Stimulated activated CD8-positive, alpha-beta memory T cell treated with anti-CD3 and anti-CD28 coated beads, Interleukin-7, amount 100 ng/mL, for 4 hours (primary cell): ENCODE data around the gene IMPG2.

Experiments used
- DNase-seq, 2 donors: peaks; one replicate each; pipeline ENCODE4 v3.0.0-alpha.2; 2020; ENCODE audit warnings: low read depth in 2 of 2

Gene IMPG2

DNA sequence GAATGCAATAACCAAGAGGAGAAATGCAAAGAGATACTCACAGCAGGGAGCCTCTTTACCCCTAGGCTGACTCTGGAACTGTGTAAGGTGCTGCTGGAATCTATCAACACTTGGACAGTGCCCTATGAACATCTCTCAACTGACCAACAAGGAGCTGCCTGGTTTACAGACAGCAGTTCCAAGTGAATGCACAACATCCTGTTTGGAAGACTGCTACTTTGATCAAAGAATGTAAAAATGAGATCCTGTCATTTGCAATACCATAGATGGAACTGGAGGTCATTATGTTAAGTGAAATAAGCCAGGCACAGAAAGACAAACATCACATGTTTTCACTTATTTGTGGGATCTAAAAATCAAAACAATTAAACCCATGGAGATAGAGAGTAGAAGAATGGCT lies 136.3 kb downstream of the IMPG2 start:
- no peak for DNase-seq

DNA sequence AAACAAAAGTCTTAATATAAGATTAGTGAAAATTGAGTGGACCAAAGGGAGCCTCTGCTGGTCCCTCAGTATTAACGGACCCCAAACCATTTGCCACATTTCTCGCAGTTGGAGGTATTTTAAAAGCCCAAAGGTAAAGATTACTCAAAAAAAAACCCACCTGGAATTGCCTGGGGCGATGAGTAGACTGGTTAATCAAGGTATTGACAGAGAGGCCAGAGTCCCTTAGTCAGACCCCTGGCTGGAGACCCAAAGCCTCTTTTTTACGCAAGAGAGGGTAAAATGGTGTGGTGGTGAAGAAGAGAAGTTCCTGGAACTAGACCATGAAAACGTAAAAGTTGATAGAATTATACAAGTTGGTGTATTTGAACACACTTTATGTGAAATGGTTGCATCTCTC lies 137.2 kb downstream of the IMPG2 start:
- DNase-seq, result no peak

DNA sequence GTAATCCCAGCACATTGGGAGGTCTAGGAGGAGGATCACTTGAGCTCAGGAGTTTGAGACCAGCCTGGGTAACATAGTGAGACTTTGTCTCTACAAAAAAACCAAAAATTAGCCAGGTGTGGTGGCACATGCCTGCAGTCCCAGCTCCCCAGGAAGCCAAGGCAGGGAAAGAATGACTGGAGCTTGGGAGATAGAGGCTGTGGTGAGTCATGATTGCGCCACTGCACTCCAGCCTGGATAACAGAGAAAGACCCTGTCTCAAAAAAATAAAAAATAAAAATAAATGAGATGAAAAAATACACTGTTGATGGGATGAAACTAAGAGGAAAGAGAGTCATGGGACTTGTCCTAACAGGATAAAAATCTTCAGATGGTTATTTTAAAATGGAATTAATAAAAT lies 137.6 kb downstream of the IMPG2 start:
- DNase-seq, result no peak

DNA sequence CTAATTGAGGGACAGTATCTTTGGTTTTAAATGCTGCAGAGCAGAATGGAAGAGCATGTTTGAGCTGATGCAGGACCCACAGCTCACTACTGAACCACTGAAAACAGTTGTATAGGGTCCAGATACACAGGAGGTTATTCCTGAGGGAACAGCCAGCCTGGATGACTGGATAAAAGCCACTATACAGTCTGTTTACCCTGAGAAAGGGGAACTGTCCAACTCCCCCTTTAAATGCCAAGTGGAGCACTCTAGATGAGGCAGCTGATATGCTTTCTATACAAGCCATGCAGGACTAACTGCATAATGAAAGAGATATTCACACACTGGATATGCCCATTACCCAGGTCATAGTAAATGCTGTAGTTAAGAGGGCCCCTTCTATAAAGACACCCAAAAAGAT lies 138.6 kb downstream of the IMPG2 start:
- no peak for DNase-seq

DNA sequence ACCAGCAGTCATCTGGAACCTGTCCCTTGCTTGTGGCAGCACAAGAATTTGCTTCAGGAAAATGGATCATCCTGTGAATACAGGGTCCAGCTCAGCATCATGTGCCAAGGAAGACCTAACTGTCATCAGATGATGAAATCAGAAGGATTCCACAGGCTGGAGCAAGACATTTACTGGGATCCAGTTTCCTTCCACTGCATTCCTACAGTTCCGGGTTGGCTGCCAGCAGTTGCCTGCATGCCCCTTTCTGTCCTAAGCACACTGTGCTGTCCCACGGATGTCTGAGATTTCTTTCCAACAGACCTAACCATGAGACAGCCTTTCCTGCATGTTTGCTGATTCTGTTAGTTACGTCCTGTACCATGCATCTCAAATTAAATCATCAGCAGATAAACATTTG lies 140.7 kb downstream of the IMPG2 start:
- DNase-seq, result no peak

DNA sequence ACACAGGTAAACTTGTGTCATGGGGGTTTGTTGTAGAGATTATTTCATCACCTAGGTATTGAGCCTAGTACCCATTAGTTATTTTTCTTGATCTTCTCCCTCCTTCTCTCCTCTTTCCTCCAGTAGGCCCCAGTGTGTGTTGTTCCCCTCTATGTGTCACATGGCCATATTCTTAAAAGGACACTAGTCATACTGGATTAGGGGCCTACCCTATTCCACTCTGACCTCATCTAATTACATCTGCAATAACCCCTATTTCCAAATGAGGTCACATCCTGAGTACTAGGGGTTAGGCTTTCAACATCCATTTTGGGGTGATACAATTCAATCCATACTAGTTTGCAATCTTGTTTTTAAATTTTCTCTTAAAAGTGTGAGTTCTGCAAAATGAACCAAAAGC lies 142.8 kb downstream of the IMPG2 start:
- no peak for DNase-seq
